Medulla oblongata (tissue), 1 donor: ENCODE results near the gene SEC23B.
"Not testable (repeated sequence)": the region's sequence is repeated elsewhere in the genome, so short reads cannot be mapped to it uniquely, and the experiment has no call there.

Experiments used
- DNase-seq: peaks from one replicate; pipeline ENCODE4 v3.0.0-alpha.2; 2015; ENCODE audit errors: extremely low spot score

The SEC23B gene

GRCh38 chr20:18507218-18508191 lies at the start of gene SEC23B:
Gene SEC23B, plus strand, starts transcription at chr20:18507940. Its CDS starts 2,896 bp downstream, at chr20:18510836.
- peak; percentile 99 for DNase-seq

DNA sequence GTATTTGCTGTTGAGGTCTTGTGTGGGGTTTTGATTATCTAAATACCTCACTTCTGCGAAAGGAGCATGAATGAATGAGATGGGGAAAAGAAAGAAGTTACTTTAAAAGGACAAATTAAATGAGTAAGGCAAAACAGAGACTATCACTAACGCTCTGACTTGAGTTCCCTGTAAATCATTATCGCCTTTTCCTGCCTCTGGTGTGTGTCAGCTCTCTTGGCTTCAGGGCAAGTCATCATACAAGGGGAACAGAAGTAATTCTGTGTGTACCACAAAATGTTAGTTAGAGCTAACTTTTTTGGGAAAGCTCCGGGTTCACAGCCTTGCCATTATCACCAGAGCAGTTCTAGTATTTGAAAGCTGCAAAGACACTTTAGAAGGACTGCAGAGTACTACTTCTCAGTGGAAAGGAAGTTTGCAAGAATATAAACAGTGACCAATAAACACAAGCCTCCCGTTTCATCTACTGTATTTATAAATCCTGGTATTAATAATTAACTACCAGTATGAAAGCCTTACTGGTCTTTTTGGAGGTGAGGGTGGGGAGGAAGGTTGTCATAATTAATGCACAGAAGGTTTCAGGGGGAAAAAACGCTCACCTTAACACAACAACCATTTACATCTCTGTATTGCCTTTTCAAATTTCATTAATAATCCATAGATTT lies 42.1 kb upstream of the SEC23B start:
- no peak for DNase-seq

DNA sequence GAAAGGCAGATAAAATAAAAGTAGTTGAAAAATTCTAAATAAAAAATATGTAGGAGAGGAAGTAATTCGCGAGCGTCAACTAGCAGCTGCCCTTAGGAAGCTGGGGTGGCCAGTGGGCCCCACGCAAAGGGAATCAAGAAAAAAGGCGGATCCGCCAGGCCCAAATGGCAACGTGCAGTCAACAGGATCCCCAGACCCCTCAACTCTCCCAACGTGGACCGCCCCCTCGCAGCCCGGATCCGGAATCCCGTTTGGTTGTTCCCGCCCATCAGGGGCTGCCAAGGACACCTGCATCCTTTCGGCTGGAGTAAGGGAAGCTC lies 41.2 kb upstream of the SEC23B start:
- no peak for DNase-seq

- DNase-seq: peak; percentile 97
Observed at GRCh38 chr20:18466894-18467730, 40.6 kb upstream of the SEC23B start, which contains the start of the genes DZANK1 and POLR3F. Gene DZANK1, minus strand, starts transcription at chr20:18467030. Its CDS starts 1,672 bp downstream, at chr20:18465358. Gene POLR3F, plus strand, starts transcription at chr20:18467390. Its CDS starts 117 bp downstream, at chr20:18467507.

DNA sequence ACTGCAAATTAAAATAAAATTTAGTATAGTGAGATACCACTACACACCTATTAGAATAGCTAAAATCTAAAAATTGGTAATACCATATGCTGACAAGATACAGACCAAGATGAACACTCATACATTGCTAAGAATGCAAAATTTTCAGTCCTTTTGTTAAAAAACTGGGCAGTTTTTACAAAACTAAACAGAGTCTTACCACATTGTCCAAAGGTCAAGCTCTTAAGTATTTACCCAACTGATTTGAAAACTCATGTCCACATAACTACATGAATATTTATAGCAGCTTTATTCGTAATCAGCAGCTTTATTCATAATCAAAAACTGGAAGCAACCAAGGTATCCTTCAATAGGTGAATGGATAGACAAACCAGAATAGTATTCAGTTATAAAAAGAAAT lies 30.5 kb upstream of the SEC23B start:
- DNase-seq: no peak

GRCh38 chr20:18477821-18478220 lies 29.9 kb upstream of the SEC23B start:
- DNase-seq: no peak

- DNase-seq: no peak
Observed at GRCh38 chr20:18481596-18481995, 26.1 kb upstream of the SEC23B start.

GRCh38 chr20:18488301-18488700 lies 19.4 kb upstream of the SEC23B start:
- no peak for DNase-seq

- no peak for DNase-seq
Observed at GRCh38 chr20:18496042-18496441, 11.7 kb upstream of the SEC23B start.

DNA sequence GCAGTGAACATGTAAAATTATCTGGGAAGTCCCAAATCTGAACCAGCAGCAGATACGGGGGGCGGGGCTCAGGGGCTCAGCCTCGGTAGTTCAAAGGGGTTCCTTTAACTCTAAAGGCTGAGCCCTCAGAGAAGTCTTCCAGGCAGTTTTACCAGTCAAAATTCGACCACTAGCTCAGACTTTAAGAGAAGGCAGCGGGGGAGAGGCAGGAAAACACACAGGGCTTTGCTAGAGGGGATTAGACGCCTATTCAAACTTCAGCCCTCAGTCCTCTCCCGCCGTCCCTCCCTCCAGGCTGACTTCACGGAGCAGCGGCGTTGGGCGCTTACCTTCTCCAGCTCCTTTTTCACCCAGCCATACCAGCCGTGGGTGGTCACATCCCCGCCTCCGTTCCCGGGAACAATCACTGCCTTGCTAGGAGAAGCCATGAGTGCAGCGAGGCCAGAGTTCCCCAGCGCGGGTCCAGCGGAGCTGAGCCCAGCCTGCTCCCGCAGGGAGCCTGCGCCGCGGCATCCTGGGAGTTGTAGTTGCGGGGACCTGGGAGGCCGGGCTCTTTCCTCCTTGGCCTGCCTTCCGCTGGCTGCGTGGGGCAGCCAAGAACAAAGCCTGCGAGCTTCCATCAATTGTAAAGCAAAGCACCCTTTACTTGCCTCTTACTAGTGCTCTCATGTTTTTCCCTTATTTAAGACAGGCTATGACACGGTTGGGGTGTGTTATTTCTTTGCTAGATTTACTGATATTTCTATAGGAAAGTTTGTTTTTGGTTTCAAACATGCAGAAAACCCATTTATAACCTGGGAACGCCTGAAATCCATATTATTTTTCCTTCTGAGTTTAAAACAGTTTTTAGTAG lies 10.8 kb upstream of the SEC23B start, which contains the start of gene RBBP9:
Gene RBBP9, minus strand, starts transcription at position 486 of the 853 bp plus-strand sequence. Its CDS starts 58 bp downstream, at position 428.
- peak; percentile 86 for DNase-seq

DNA sequence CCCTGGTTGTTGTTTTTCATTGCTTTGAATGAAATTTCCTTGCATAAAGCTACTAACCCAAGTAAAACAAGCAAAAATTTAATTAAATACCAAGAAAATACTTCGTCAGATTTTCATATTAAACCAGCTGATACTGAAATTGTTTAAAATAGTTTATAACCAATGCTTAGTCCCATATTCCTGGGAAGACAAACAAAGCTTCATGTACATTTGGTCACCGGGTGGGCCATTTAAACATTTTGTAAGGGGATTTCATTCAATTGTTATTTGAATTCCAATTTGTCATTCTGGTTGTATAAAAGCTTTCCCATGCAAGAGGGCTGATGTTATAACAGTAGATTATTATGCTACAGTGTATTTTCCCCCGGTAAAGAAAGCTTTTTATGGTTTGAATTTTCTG lies 10.1 kb upstream of the SEC23B start:
- DNase-seq: no peak

DNA sequence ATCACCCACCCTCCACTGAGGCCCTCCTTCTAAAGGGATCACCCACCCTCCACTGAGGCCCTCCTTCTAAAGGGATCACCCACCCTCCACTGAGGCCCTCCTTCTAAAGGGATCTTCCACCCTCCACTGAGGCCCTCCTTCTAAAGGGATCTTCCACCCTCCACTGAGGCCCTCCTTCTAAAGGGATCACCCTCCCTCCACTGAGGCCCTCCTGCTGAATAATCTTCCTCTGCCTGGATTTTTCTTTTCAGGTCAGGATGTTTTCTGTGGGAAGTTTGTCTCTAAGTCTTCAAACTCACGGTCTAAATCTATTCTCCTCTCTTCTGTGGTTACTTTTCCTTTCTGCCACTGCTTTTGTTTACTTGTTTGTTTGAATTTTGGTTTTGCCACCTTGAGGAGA lies 6.1 kb upstream of the SEC23B start:
- DNase-seq: not testable (repeated sequence)

DNA sequence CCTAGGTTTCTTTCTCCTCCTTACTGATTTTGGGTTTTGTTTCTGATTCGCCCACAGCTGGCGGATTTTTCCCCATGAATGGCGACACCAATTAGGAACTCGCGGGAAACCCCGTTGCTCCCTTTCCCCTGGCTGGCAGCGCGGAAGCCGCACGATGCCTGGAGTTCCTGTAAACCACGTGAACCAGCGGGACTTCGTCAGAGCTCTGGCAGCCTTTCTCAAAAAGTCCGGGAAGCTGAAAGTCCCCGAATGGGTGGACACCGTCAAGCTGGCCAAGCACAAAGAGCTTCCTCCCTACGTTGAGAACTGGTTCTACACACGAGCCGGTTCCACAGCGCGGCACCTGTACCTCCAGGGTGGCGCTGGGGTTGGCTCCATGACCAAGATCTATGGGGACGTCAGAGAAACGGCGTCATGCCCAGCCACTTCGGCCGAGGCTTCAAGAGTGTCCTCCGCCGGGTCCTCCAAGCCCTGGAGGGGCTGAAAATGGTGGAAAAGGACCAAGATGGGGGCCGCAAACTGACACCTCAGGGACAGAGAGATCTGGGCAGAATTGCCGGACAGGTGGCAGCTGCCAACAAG lies 3.2 kb upstream of the SEC23B start:
- peak; percentile 45 for DNase-seq

DNA sequence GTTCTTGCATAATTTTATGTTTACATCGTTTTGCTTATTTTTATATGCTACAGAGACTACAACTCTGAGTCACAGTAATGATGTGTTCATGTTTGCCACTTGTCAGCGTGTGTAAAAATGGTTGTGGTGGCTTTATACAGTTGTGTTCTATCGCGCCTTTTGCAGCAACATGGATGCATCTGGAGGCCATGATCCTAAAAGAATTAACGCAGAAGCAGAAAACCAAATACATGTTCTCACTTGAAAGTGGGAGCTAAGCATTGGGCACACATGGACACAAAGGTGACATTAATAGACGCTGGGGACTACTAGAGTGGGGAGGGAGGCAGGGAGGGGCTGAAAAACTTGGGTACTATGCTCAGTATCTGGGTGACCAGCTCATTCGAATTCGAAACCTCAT lies 996 bp upstream of the SEC23B start:
- no peak for DNase-seq

DNA sequence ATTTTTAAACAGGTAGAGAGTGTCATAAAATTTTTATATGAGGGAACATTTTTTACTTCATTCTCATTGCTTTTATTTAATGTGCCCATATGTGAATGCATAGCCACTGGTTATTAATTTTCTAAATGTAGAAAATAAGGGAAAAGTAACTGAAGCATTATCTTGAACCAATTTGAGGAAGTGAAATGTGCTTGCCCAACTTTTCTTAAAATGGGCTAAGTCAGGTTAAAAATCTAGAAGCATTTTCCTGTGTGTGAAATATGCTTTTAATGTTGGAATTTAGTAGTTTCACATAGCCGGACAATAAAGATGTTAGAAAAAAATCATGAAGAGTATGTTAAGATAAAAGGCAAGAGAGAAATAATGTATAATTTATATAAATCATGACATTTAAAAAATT lies 3.8 kb downstream of the SEC23B start:
- no peak for DNase-seq

DNA sequence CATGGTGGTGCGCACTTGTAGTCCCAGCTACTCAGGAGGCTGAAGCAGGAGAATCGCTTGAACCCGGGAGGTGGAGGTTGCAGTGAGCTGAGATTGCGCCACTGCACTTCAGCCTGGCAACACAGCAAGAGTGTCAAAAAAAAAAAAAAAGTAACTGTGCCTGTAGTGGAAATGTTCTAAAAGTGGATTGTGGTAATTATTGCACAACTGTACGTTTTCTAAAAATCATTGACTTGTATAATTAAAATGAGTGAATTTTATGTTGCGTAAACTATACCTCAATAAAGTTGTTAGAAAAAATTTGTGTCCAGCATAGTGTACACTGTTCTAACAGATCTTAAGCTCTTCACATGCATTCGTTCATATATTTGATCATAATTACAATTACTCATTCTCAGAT lies 5.5 kb downstream of the SEC23B start:
- DNase-seq: no peak

- DNase-seq: no peak
Observed at GRCh38 chr20:18514127-18514526, 6.4 kb downstream of the SEC23B start.

DNA sequence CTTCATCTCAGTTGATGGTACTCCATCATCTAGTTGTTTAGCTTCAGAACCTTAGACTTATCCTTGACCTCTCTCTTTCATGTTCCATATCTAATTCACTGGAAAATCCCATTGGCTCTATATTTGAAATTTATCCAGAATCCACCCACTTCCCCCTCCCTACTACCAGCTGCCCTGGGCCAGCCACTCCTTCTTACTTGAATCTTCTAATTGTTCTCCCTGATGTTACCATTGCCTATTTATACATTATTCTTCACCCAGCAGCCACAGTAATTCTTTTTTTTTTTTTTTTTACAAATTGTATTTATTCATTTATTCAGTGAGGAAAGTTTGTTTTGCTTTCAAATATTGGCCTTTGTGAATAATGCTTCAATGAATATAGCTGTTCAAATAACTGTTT lies 8.2 kb downstream of the SEC23B start:
- DNase-seq: no peak

DNA sequence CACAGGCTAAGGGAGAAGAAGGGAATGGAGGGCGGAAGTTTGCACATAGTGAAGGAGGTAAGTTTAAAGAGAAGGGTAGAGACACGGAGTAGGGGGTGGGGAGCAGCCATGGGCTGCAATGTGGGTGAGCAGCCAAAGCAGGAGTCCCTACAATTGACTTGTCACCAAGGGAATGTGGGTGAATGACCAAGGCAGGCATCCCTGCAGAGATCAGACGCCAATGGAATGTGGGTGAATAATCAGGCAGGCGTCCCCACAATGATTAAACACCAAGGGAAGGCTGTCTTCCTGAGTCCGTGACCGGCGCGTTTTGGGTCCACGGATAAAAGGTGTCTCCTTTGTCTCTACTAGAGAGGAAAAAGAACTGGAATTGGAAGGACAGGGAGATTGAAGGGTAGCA lies 14.3 kb downstream of the SEC23B start:
- DNase-seq: not testable (repeated sequence)

GRCh38 chr20:18523066-18523465 lies 15.3 kb downstream of the SEC23B start:
- no peak for DNase-seq
